ENCODE results near the gene IPPK. TPM values are rescaled to one million over a fixed set of nuclear protein-coding genes. Genes with fewer than 3 reads are reported as not detected.

Gene IPPK
- total and polyA plus RNA-seq, 12 donors, result 5.2 to 17.8 (median 8.3) TPM

- H3K4me1 ChIP-seq, result peaks cover 11 to 61% (median 33%) of the 10 kb centered on the region in 9 donors
- H3K27ac ChIP-seq, result peak overlapping the region; percentile 74 to 93 (median 87)
Observed at GRCh38 chr9:92608241-92608908, 61.6 kb downstream of the IPPK start.

DNA sequence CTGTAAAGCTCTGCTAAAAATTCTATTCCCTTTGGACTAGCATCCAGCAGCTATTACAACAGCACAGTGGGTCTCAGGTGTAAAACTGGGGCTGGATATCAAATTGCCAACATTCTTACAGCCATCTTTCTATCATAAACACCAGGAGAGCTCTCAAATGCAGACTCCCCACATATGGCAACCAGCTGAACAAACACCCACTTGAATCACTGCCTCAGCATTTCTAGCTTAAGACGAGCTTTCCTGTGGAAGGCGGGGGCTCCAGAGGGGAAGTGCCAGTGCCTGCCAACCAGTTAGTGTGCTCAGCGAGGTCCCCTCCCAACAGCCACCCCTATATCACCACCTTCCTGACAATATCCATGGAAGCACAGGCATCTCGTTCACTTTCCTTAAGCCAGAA lies 62.2 kb downstream of the IPPK start:
- Histone ChIP-seq H3K9me3 (peaks cover 0 to 24% (median 7%) of the 10 kb centered on the region in 11 donors), H3K27ac (peak overlapping the region in 9 of 10 donors; percentile 15 to 93 (median 86)), H3K27me3 (no peaks in the 10 kb centered on the region), H3K36me3 (peaks cover 0 to 22% (median 11%) of the 10 kb centered on the region in 9 donors), H3K4me3 (no peak overlapping the region), H3K4me1 (peaks cover 11 to 61% (median 33%) of the 10 kb centered on the region in 9 donors)
- intact Hi-C loops (cut with DNase I), result no loop called here
- ATAC-seq (peak in 1 of 8 donors; percentile 18), DNase-seq (no peak)
- 40 to 46% methylated on average over 4 of the region's 4 CpGs for WGBS, 2 donors
- TF ChIP-seq, protein P1, sequence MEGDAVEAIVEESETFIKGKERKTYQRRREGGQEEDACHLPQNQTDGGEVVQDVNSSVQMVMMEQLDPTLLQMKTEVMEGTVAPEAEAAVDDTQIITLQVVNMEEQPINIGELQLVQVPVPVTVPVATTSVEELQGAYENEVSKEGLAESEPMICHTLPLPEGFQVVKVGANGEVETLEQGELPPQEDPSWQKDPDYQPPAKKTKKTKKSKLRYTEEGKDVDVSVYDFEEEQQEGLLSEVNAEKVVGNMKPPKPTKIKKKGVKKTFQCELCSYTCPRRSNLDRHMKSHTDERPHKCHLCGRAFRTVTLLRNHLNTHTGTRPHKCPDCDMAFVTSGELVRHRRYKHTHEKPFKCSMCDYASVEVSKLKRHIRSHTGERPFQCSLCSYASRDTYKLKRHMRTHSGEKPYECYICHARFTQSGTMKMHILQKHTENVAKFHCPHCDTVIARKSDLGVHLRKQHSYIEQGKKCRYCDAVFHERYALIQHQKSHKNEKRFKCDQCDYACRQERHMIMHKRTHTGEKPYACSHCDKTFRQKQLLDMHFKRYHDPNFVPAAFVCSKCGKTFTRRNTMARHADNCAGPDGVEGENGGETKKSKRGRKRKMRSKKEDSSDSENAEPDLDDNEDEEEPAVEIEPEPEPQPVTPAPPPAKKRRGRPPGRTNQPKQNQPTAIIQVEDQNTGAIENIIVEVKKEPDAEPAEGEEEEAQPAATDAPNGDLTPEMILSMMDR (IDR thresholded peaks at IDR 0.05), result no peak

More at GRCh38 chr9:92608241-92608908, 61.6 kb downstream of the IPPK start:
- intact Hi-C loops (cut with DNase I), result no loop called here
- ATAC-seq (no peak), DNase-seq (no peak)
- H3K9me3 ChIP-seq, result peaks cover 0 to 24% (median 7%) of the 10 kb centered on the region in 11 donors
- TF ChIP-seq, protein P1 (IDR thresholded peaks at IDR 0.05), result no peak
- H3K27me3 ChIP-seq, result no peaks in the 10 kb centered on the region
- no peak overlapping the region for H3K4me3 ChIP-seq
- 64 to 73% methylated on average over 10 of the region's 10 CpGs for WGBS, 2 donors
- H3K36me3 ChIP-seq, result peaks cover 0 to 28% (median 16%) of the 10 kb centered on the region in 9 donors

DNA sequence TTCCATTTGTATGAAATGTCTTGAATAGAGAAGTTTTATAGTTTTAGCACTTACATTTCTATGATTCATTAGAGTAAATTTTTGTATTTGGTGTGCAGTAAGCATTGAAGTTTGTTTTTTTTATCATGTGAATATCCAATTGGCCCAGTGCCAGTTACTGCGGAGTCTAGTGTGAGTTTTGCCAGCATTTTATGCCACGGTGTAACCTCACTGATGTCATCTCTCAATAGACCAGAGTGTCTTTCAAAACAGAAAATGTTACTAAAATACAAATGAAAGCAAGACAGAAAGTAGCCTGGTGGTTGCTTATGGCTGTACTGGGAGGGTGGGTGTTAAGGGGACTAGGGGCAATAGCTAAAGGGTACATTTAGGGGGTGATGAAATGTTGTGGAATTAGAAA lies 62.8 kb downstream of the IPPK start:
- Histone ChIP-seq H3K4me1 (peaks cover 11 to 61% (median 33%) of the 10 kb centered on the region in 9 donors), H3K36me3 (peaks cover 0 to 16% (median 6%) of the 10 kb centered on the region in 9 donors), H3K4me3 (no peak overlapping the region), H3K27me3 (no peaks in the 10 kb centered on the region), H3K9me3 (peaks cover 0 to 24% (median 7%) of the 10 kb centered on the region in 11 donors), H3K27ac (peak overlapping the region in 8 of 10 donors; percentile 15 to 93 (median 88))
- ATAC-seq, result no peak
- WGBS, 2 donors, result 13 to 22% methylated on average over 2 of the region's 2 CpGs
- no peak for DNase-seq
- intact Hi-C loops (cut with DNase I), result no loop called here
- TF ChIP-seq, protein P1 (IDR thresholded peaks at IDR 0.05), result no peak

- no peak overlapping the region for H3K27ac ChIP-seq
- ATAC-seq (no peak), DNase-seq (no peak)
- no peaks in the 10 kb centered on the region for H3K27me3 ChIP-seq
- peaks cover 11 to 61% (median 40%) of the 10 kb centered on the region in 9 donors for H3K4me1 ChIP-seq
- intact Hi-C loops (cut with DNase I), result no loop called here
- no peaks in the 10 kb centered on the region for H3K36me3 ChIP-seq
- H3K4me3 ChIP-seq, result no peak overlapping the region
- H3K9me3 ChIP-seq, result peaks cover 0 to 24% (median 7%) of the 10 kb centered on the region in 11 donors
- WGBS, 2 donors, result 95 to 97% methylated on average over 5 of the region's 5 CpGs
- TF ChIP-seq, protein P1 (IDR thresholded peaks at IDR 0.05), result no peak
Observed at GRCh38 chr9:92605224-92605623, 64.7 kb downstream of the IPPK start.

Data from heart right ventricle (tissue), 16 donors.